Panc1 (cell line): ENCODE measurements around the gene C1orf115.

Experiments used
- POLR2AphosphoS5 ChIP-seq: IDR thresholded peaks from 2 replicates; pipeline ENCODE4 v1.6.1; 2012; ENCODE audit warnings: mild to moderate bottlenecking, low read depth, low read length, moderate library complexity
- TF ChIP-seq, protein P1 (sequence below): fragments of 450-650 bp; IDR thresholded peaks from 2 replicates; pipeline ENCODE4 v1.5.1; 2017; ENCODE audit warnings: mild to moderate bottlenecking

DNA sequence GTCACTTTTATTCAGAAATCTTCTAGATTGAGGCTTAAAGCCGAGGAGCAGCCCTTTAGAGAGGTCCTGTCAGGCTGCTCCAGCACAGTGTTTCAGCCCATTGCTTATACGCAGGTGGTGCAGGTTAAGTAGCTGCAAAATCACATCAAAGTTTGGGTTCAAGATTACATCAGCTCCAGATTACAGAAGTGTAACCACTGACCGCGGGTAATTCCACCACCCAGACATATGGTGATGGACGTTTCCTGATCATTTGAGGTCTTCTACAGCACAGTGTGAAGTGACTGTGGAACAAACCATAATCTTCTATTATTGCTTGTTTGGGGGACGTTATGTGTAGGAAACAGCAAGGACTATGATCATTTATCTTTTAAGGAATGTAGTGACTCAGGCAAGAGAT lies 11.8 kb downstream of the C1orf115 start:
- TF ChIP-seq, protein P1, sequence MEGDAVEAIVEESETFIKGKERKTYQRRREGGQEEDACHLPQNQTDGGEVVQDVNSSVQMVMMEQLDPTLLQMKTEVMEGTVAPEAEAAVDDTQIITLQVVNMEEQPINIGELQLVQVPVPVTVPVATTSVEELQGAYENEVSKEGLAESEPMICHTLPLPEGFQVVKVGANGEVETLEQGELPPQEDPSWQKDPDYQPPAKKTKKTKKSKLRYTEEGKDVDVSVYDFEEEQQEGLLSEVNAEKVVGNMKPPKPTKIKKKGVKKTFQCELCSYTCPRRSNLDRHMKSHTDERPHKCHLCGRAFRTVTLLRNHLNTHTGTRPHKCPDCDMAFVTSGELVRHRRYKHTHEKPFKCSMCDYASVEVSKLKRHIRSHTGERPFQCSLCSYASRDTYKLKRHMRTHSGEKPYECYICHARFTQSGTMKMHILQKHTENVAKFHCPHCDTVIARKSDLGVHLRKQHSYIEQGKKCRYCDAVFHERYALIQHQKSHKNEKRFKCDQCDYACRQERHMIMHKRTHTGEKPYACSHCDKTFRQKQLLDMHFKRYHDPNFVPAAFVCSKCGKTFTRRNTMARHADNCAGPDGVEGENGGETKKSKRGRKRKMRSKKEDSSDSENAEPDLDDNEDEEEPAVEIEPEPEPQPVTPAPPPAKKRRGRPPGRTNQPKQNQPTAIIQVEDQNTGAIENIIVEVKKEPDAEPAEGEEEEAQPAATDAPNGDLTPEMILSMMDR = no peak
- no peak for TF ChIP-seq POLR2AphosphoS5
